ENCODE measurements around the gene FADS2.

- TF ChIP-seq CTCF (IDR thresholded peaks at IDR 0.05) (no peak), POLR2A (IDR thresholded peaks at IDR 0.05) (no peak)
Measured at GRCh38 chr11:61906522-61906909, 78.4 kb downstream of the FADS2 start.
